Measurements from ENCODE around the gene KRTAP4-2. TPM values are rescaled to one million over a fixed set of nuclear protein-coding genes. Genes with fewer than 3 reads are reported as not detected.
"Not testable (repeated sequence)": the region's sequence is repeated elsewhere in the genome, so short reads cannot be mapped to it uniquely, and the experiment has no call there.

KRTAP4-2 gene
- total and polyA plus RNA-seq, 10 of the 15 experiments (the other 5 are each of a cell fraction or from before 2014, with no cell fraction given) = not detected

- RAD21 ChIA-PET (ENCODE audit: unreplicated experiment) = no interaction called here
- intact Hi-C loops (cut with micrococcal nuclease; ENCODE audit: unreplicated experiment) (no loop called here), in situ Hi-C loops (cut with MboI) (no loop called here)
- Histone ChIP-seq H3K79me2 (ENCODE audit: control insufficient read depth, insufficient read depth, low read length) (no peaks in the 10 kb centered on the region), H4K20me1 (ENCODE audit: control insufficient read depth, insufficient read depth) (no peaks in the 10 kb centered on the region), H3K27me3 (replicated peaks in 1 of 2; ENCODE audit: control insufficient read depth in 2 of 2, insufficient read depth in 2 of 2, low read length in 1 of 2) (no peaks in the 10 kb centered on the region; a peak in 3 of 4 replicates), H3K36me3 (ENCODE audit: control insufficient read depth in 2 of 2, insufficient read depth in 2 of 2, low read length in 1 of 2) (no peaks in the 10 kb centered on the region), H3K4me2 (ENCODE audit: control insufficient read depth, insufficient read depth) (no peak within 1 kb of the TSS), H3K9ac (ENCODE audit: control insufficient read depth, insufficient read depth, low read length) (no peak within 1 kb of the TSS), H3K27ac (ENCODE audit: control insufficient read depth, insufficient read depth) (no peak within 1 kb of the TSS), H3K4me3 (no peak within 1 kb of the TSS), H2AFZ (ENCODE audit: control insufficient read depth, low read depth, low read length) (no peak within 1 kb of the TSS), H3K4me1 (ENCODE audit: control insufficient read depth, insufficient read depth, low read length) (no peaks in the 10 kb centered on the region), H3K9me3 (replicated peaks; ENCODE audit: control insufficient read depth, insufficient read depth, low read length) (no peaks in the 10 kb centered on the region)
- ATAC-seq (no peak), FAIRE-seq (no peak), DNase-seq (ENCODE audit: low read depth, low spot score) (no peak)
- CTCF ChIA-PET = no interaction called here
- no TSS peak for BruUV-seq (replicated peaks)
- TF ChIP-seq MTA3 (IDR thresholded peaks at IDR 0.05; ENCODE audit: borderline replicate concordance, low read length) = no peak
- TF ChIP-seq KLF5 (IDR thresholded peaks at IDR 0.05; ENCODE audit: partially characterized antibody) = no peak
- no peak for TF ChIP-seq STAT3 (IDR thresholded peaks at IDR 0.05; ENCODE audit: low read depth, low read length)
- no peak for TF ChIP-seq SREBF1 (IDR thresholded peaks at IDR 0.05; ENCODE audit: low read length)
- no peak for TF ChIP-seq PKNOX1 (IDR thresholded peaks at IDR 0.05)
- no peak for TF ChIP-seq ZNF217 (IDR thresholded peaks at IDR 0.05)
- no peak for TF ChIP-seq POLR2A (IDR thresholded peaks at IDR 0.05; ENCODE audit: low read depth, low read length)
- TF ChIP-seq TARDBP (IDR thresholded peaks at IDR 0.05; ENCODE audit: borderline replicate concordance) = no peak
- no peak for TF ChIP-seq NKRF (conservative IDR thresholded peaks at IDR 0.05)
- TF ChIP-seq IKZF2 (IDR thresholded peaks at IDR 0.05) = no peak
- no peak for TF ChIP-seq BACH1 (IDR thresholded peaks at IDR 0.05; ENCODE audit: borderline replicate concordance)
- POLR2A ChIA-PET = no interaction called here
- whole genome bisulfite sequencing (ENCODE audit: insufficient coverage, insufficient replicate concordance, low lambda C conversion rate, missing lambda C conversion rate) = 0% methylated on average over 1 of the region's 1 CpG
- SMC1A ChIA-PET (ENCODE audit: uncharacterized antibody, unreplicated experiment) = no interaction called here
Measured at GRCh38 chr17:41160648-41161047, 17.4 kb downstream of the KRTAP4-2 start, which contains the start of gene KRTAP4-4. TSS of gene KRTAP4-4 (minus strand) at chr17:41160748. CDS start at chr17:41160691, 57 bp downstream.

GRCh38 chr17:41160190-41160589 is 17.8 kb downstream of the KRTAP4-2 start:
- FAIRE-seq; H3K79me2 ChIP-seq (ENCODE audit: control insufficient read depth, insufficient read depth, low read length); ATAC-seq; DNase-seq (ENCODE audit: low read depth, low spot score); intact Hi-C loops (cut with micrococcal nuclease; ENCODE audit: unreplicated experiment); H4K20me1 ChIP-seq (ENCODE audit: control insufficient read depth, insufficient read depth); H3K4me3 ChIP-seq; H2AFZ ChIP-seq (ENCODE audit: control insufficient read depth, low read depth, low read length); RAD21 ChIA-PET (ENCODE audit: unreplicated experiment); H3K9ac ChIP-seq (ENCODE audit: control insufficient read depth, insufficient read depth, low read length); H3K27ac ChIP-seq (ENCODE audit: control insufficient read depth, insufficient read depth); CTCF ChIA-PET; H3K4me2 ChIP-seq (ENCODE audit: control insufficient read depth, insufficient read depth); BruUV-seq (replicated peaks); H3K27me3 ChIP-seq (replicated peaks in 1 of 2; ENCODE audit: control insufficient read depth in 2 of 2, insufficient read depth in 2 of 2, low read length in 1 of 2); H3K36me3 ChIP-seq (ENCODE audit: control insufficient read depth in 2 of 2, insufficient read depth in 2 of 2, low read length in 1 of 2); SMC1A ChIA-PET (ENCODE audit: uncharacterized antibody, unreplicated experiment); POLR2A ChIA-PET; H3K9me3 ChIP-seq (replicated peaks; ENCODE audit: control insufficient read depth, insufficient read depth, low read length); H3K4me1 ChIP-seq (ENCODE audit: control insufficient read depth, insufficient read depth, low read length); in situ Hi-C loops (cut with MboI): not testable (repeated sequence)
- 11% methylated on average over 3 of the region's 3 CpGs for WGBS (ENCODE audit: insufficient coverage, insufficient replicate concordance, low lambda C conversion rate, missing lambda C conversion rate)
